ENCODE data around the gene TMC6. TPM values are rescaled to one million over a fixed set of nuclear protein-coding genes. Genes with fewer than 3 reads are reported as not detected.

TMC6 gene
- total and polyA plus RNA-seq, 5 experiments from 2014 or later = 186 to 819 (median 253) TPM

- ATAC-seq (no peak), DNase-seq (no peak)
- Mint-ChIP-seq H3K4me3 (no peak overlapping the region), H3K4me1 (peaks cover 10 to 50% (median 26%) of the 10 kb centered on the region in 4 donors), H3K36me3 (no peaks in the 10 kb centered on the region), H3K27me3 (no peaks in the 10 kb centered on the region), H3K27ac (peak overlapping the region in 5 of 10 donors; percentile 16 to 89 (median 44)), H3K9me3 (no peaks in the 10 kb centered on the region)
- POLR2A ChIA-PET = interaction anchor here (0.6 to 30.2 kb wide), 4 partner anchors 23 to 538 kb away, joined by 3 to 1112 read pairs (median 312); partner anchors contain the start of genes TMC6 and TMC8
These were observed 19.9 kb upstream of the TMC6 start for GRCh38 chr17:78148286-78149016.

- H3K36me3 Mint-ChIP-seq = peaks cover 0 to 4% (median 0%) of the 10 kb centered on the region in 3 donors
- H3K27me3 Mint-ChIP-seq = no peaks in the 10 kb centered on the region
- POLR2A ChIA-PET = interaction anchor here (0.5 to 30.2 kb wide), 5 partner anchors 10 to 38 kb away, joined by 3 to 1112 read pairs (median 3); partner anchors contain the start of genes TMC6 and TMC8
- H3K4me3 Mint-ChIP-seq = peak overlapping the region in 1 of 10 donors; percentile 2
- DNase-seq (peak in 1 of 10 donors; percentile 69), ATAC-seq (peak; percentile 56 to 88)
- peaks cover 13 to 56% (median 34%) of the 10 kb centered on the region in 4 donors for H3K4me1 Mint-ChIP-seq
- H3K27ac Mint-ChIP-seq = peak overlapping the region in 7 of 10 donors; percentile 19 to 80 (median 54)
- H3K9me3 Mint-ChIP-seq = no peaks in the 10 kb centered on the region
These were observed 18.9 kb upstream of the TMC6 start for GRCh38 chr17:78147315-78147998.

GRCh38 chr17:78146881-78147280, 18.3 kb upstream of the TMC6 start:
- peaks cover 0 to 6% (median under 1%) of the 10 kb centered on the region in 3 donors for H3K36me3 Mint-ChIP-seq
- no peak for ATAC-seq
- no peak overlapping the region for H3K4me3 Mint-ChIP-seq
- no peak for DNase-seq
- peaks cover 13 to 62% (median 39%) of the 10 kb centered on the region in 4 donors for H3K4me1 Mint-ChIP-seq
- no peaks in the 10 kb centered on the region for H3K27me3 Mint-ChIP-seq
- no peaks in the 10 kb centered on the region for H3K9me3 Mint-ChIP-seq
- POLR2A ChIA-PET = interaction anchor here (0.5 to 30.2 kb wide), 5 partner anchors 9 to 38 kb away, joined by 3 to 1112 read pairs (median 3); partner anchors contain the start of genes TMC6 and TMC8
- peak overlapping the region in 1 of 10 donors; percentile 80 for H3K27ac Mint-ChIP-seq

- Mint-ChIP-seq H3K27me3 (no peaks in the 10 kb centered on the region), H3K9me3 (no peaks in the 10 kb centered on the region), H3K27ac (peak overlapping the region in 2 of 10 donors; percentile 33 to 76), H3K36me3 (peaks cover 0 to 9% (median 5%) of the 10 kb centered on the region in 3 donors), H3K4me3 (peak overlapping the region in 1 of 10 donors; percentile 45), H3K4me1 (peaks cover 13 to 64% (median 43%) of the 10 kb centered on the region in 4 donors)
- ATAC-seq (no peak), DNase-seq (no peak)
- POLR2A ChIA-PET = interaction anchor here (1.0 to 30.2 kb wide), 4 partner anchors 9 to 37 kb away, joined by 3 to 1112 read pairs (median 309); partner anchors contain the start of genes TMC6 and TMC8
These were observed 17.9 kb upstream of the TMC6 start for GRCh38 chr17:78146471-78146869.

GRCh38 chr17:78144736-78145641, 16.4 kb upstream of the TMC6 start:
- ATAC-seq (no peak), DNase-seq (no peak)
- Mint-ChIP-seq H3K36me3 (peaks cover 0 to 18% (median 8%) of the 10 kb centered on the region in 3 donors), H3K4me3 (no peak overlapping the region), H3K9me3 (peaks cover 0 to 2% (median 0%) of the 10 kb centered on the region in 9 donors), H3K27ac (peak overlapping the region in 8 of 10 donors; percentile 15 to 85 (median 70)), H3K4me1 (peaks cover 18 to 67% (median 53%) of the 10 kb centered on the region in 4 donors), H3K27me3 (no peaks in the 10 kb centered on the region)
- POLR2A ChIA-PET = interaction anchor here (1.0 to 30.2 kb wide), 5 partner anchors 9 to 36 kb away, joined by 3 to 1112 read pairs (median 11); partner anchors contain the start of genes TMC6 and TMC8

GRCh38 chr17:78144147-78144719, 15.7 kb upstream of the TMC6 start:
- no peak for ATAC-seq
- H3K36me3 Mint-ChIP-seq = peaks cover 0 to 22% (median 8%) of the 10 kb centered on the region in 3 donors
- H3K27me3 Mint-ChIP-seq = no peaks in the 10 kb centered on the region
- peaks cover 0 to 2% (median 0%) of the 10 kb centered on the region in 9 donors for H3K9me3 Mint-ChIP-seq
- peak overlapping the region in 8 of 10 donors; percentile 3 to 85 (median 70) for H3K27ac Mint-ChIP-seq
- no peak overlapping the region for H3K4me3 Mint-ChIP-seq
- DNase-seq = no peak
- POLR2A ChIA-PET = interaction anchor here (1.0 to 30.2 kb wide), 6 partner anchors 8 to 35 kb away, joined by 3 to 1112 read pairs (median 10); partner anchors contain the start of genes TMC6 and TMC8
- peaks cover 22 to 70% (median 59%) of the 10 kb centered on the region in 4 donors for H3K4me1 Mint-ChIP-seq

- ATAC-seq = no peak
- Mint-ChIP-seq H3K36me3 (peaks cover 0 to 28% (median 8%) of the 10 kb centered on the region in 3 donors), H3K27ac (peak overlapping the region; percentile 19 to 88 (median 78)), H3K9me3 (peaks cover 0 to 2% (median 0%) of the 10 kb centered on the region in 9 donors), H3K4me1 (peaks cover 24 to 73% (median 63%) of the 10 kb centered on the region in 4 donors), H3K27me3 (no peaks in the 10 kb centered on the region), H3K4me3 (peak overlapping the region in 1 of 10 donors; percentile 12)
- no peak for DNase-seq
- POLR2A ChIA-PET = interaction anchor here (1.0 to 30.2 kb wide), 7 partner anchors 9 to 34 kb away, joined by 3 to 1112 read pairs (median 8); partner anchors contain the start of genes TMC6 and TMC8
These were observed 14.9 kb upstream of the TMC6 start for GRCh38 chr17:78143214-78144146.

GRCh38 chr17:78142119-78142861, 13.7 kb upstream of the TMC6 start:
- no peaks in the 10 kb centered on the region for H3K27me3 Mint-ChIP-seq
- peaks cover 0 to 31% (median 8%) of the 10 kb centered on the region in 3 donors for H3K36me3 Mint-ChIP-seq
- peaks cover 31 to 75% (median 66%) of the 10 kb centered on the region in 4 donors for H3K4me1 Mint-ChIP-seq
- peak overlapping the region in 1 of 10 donors; percentile 24 for H3K4me3 Mint-ChIP-seq
- peaks cover 0 to 2% (median 0%) of the 10 kb centered on the region in 9 donors for H3K9me3 Mint-ChIP-seq
- no peak for ATAC-seq
- POLR2A ChIA-PET = interaction anchor here (0.8 to 30.2 kb wide), 4 partner anchors 17 to 33 kb away, joined by 4 to 1112 read pairs (median 329); partner anchors contain the start of genes TMC6 and TMC8
- peak in 1 of 10 donors; percentile 63 for DNase-seq
- H3K27ac Mint-ChIP-seq = peak overlapping the region; percentile 11 to 85 (median 68)

- ATAC-seq = no peak
- Mint-ChIP-seq H3K27me3 (no peaks in the 10 kb centered on the region), H3K9me3 (peaks cover 0 to 2% (median 0%) of the 10 kb centered on the region in 9 donors), H3K27ac (peak overlapping the region in 9 of 10 donors; percentile 27 to 85 (median 60)), H3K4me3 (peak overlapping the region in 1 of 10 donors; percentile 29), H3K36me3 (peaks cover 0 to 38% (median 8%) of the 10 kb centered on the region in 3 donors), H3K4me1 (peaks cover 34 to 76% (median 72%) of the 10 kb centered on the region in 4 donors)
- no peak for DNase-seq
- POLR2A ChIA-PET = interaction anchor here (0.8 to 30.2 kb wide), 5 partner anchors 17 to 34 kb away, joined by 4 to 1112 read pairs (median 43); partner anchors contain the start of genes TMC6 and TMC8
These were observed 13.0 kb upstream of the TMC6 start for GRCh38 chr17:78141437-78142118.
